Measurements from ENCODE around the gene MARCHF3. TPM values are rescaled to one million over a fixed set of nuclear protein-coding genes. Genes with fewer than 3 reads are reported as not detected.

MARCHF3 gene
- total RNA-seq, 1 experiment from 2014 or later: 5.4 TPM

DNA sequence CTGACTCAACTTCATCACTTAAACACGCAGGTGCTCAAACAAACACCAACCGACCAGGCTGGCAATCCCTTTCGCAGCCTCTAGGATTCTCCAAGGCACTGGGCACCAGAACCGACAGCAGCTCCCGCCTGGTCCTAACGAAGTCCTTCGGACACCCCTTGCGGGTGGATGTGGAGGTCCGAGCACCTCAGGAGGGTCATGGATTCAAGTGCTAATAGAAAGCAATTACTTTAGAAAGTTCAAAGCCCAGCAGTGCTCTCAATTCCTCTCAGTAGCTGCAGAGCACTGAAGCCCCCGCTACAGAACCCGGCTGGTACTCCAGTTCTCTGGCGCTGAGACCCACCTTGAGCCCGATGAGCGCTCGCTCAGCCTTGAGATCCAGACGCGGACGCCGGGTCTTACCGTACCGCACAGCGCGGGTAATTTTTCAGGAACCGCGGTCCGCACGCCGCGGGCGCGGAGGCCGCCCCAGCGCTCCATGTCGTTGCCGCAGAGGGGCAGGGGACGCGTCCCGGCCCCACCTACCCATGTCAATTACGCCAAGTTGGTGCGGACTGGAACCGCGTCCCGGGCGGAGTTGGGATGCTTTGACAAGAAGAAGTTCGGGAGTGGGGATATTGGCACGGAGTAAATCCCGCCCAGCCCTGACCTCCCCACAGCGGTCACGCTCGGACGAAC is 638 bp downstream of the MARCHF3 start:
- POLR2A ChIA-PET: interaction anchor here (0.9 to 2.0 kb wide), 10 partner anchors 11 to 83 kb away, joined by 3 to 8 read pairs (median 4); partner anchors contain the start of gene C5orf63
- CTCF ChIA-PET: interaction anchor here (0.7 to 1.1 kb wide), 10 partner anchors 14 to 203 kb away, joined by 3 to 6 read pairs (median 3); no protein-coding TSS in a partner anchor
- peak; percentile 75 for DNase-seq (ENCODE audit: unreplicated experiment)
- intact Hi-C loops (cut with micrococcal nuclease): loop anchor here (1.0 to 5.0 kb wide), 7 partner anchors 59 to 463 kb away; no protein-coding TSS in a partner anchor
- peak overlapping the region; percentile 49 for H3K27ac Mint-ChIP-seq (ENCODE audit: low read depth, unreplicated experiment)
- no peaks in the 10 kb centered on the region for H3K36me3 Mint-ChIP-seq (ENCODE audit: insufficient read depth, unreplicated experiment)
- H3K4me3 Mint-ChIP-seq (ENCODE audit: unreplicated experiment): peak overlapping the region; percentile 84
- H3K9me3 Mint-ChIP-seq (ENCODE audit: unreplicated experiment): no peaks in the 10 kb centered on the region
- TSS peak; percentile 43 for BruUV-seq (replicated peaks)
- H3K27me3 Mint-ChIP-seq (ENCODE audit: insufficient read depth, unreplicated experiment): no peaks in the 10 kb centered on the region
- H3K4me1 Mint-ChIP-seq (ENCODE audit: insufficient read depth, unreplicated experiment): peaks cover 16% of the 10 kb centered on the region
- TF ChIP-seq, protein P1, sequence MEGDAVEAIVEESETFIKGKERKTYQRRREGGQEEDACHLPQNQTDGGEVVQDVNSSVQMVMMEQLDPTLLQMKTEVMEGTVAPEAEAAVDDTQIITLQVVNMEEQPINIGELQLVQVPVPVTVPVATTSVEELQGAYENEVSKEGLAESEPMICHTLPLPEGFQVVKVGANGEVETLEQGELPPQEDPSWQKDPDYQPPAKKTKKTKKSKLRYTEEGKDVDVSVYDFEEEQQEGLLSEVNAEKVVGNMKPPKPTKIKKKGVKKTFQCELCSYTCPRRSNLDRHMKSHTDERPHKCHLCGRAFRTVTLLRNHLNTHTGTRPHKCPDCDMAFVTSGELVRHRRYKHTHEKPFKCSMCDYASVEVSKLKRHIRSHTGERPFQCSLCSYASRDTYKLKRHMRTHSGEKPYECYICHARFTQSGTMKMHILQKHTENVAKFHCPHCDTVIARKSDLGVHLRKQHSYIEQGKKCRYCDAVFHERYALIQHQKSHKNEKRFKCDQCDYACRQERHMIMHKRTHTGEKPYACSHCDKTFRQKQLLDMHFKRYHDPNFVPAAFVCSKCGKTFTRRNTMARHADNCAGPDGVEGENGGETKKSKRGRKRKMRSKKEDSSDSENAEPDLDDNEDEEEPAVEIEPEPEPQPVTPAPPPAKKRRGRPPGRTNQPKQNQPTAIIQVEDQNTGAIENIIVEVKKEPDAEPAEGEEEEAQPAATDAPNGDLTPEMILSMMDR (IDR thresholded peaks at IDR 0.05; ENCODE audit: unreplicated experiment): peak; percentile 33

DNA sequence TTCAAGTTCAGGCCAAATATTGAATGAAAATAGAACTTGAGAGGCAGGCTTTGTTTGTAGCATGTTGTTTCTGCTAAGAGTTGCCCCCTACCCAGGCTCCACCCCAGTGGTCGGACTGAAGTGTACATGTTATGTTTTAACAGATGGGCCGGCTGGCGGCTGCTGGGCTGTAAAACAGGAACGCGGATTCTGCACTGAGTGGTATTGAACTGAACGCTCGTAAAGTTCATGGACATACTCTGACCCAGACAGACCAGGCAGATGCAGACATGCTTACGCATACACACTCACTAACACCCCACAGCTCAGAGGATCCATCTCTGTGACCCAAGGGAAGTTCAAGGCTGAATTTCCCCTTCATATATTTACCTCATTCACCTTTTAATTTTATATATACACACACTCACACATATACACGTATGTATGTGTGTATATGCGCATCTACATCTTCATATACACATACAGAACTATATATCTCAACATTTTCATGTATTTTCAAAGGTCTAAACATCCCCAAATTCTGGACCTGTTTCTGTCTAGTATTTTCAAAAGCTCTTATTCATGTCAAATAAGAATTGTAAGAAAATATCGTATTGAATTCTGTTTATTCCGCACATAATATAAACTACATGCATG is 1.4 kb downstream of the MARCHF3 start:
- H3K27me3 Mint-ChIP-seq (ENCODE audit: insufficient read depth, unreplicated experiment): no peaks in the 10 kb centered on the region
- peak overlapping the region; percentile 84 for H3K4me3 Mint-ChIP-seq (ENCODE audit: unreplicated experiment)
- TF ChIP-seq, protein P1 (IDR thresholded peaks at IDR 0.05; ENCODE audit: unreplicated experiment): no peak
- no peak overlapping the region for H3K27ac Mint-ChIP-seq (ENCODE audit: low read depth, unreplicated experiment)
- ChIA-PET CTCF (interaction anchor here (0.5 to 1.1 kb wide), 14 partner anchors 14 to 233 kb away, joined by 3 to 6 read pairs (median 3); partner anchors contain the start of gene C5orf63), POLR2A (interaction anchor here (0.9 to 2.0 kb wide), 10 partner anchors 12 to 84 kb away, joined by 3 to 8 read pairs (median 4); partner anchors contain the start of gene C5orf63)
- peaks cover 16% of the 10 kb centered on the region for H3K4me1 Mint-ChIP-seq (ENCODE audit: insufficient read depth, unreplicated experiment)
- BruUV-seq (replicated peaks): no TSS peak
- H3K36me3 Mint-ChIP-seq (ENCODE audit: insufficient read depth, unreplicated experiment): no peaks in the 10 kb centered on the region
- intact Hi-C loops (cut with micrococcal nuclease): loop anchor here (1.0 kb wide), 1 partner anchor 59 kb away; no protein-coding TSS in a partner anchor
- no peaks in the 10 kb centered on the region for H3K9me3 Mint-ChIP-seq (ENCODE audit: unreplicated experiment)
- DNase-seq (ENCODE audit: unreplicated experiment): no peak

DNA sequence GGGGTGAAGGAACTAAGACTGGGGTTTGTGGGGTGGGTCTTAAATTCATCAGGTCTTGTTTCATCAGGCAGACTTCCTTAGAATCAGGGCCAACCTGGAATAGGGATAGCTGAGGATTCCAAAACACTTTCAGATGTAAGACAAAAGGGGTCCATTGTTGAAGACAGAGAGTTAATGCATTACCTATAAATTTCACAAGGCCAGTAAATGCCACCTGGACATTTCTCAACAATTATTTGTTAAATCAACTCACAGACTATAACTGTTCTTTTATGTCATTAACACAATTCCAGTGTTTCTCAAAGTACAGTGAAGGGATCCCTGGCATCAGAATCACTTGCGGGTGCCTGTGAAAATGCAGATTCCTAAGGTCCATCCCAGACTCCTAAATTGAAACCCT is 2.8 kb downstream of the MARCHF3 start:
- ChIA-PET POLR2A (no interaction called here), CTCF (interaction anchor here (0.8 to 1.2 kb wide), 2 partner anchors 28 to 36 kb away, joined by 3 to 4 read pairs; no protein-coding TSS in a partner anchor)
- no peak overlapping the region for H3K27ac Mint-ChIP-seq (ENCODE audit: low read depth, unreplicated experiment)
- H3K36me3 Mint-ChIP-seq (ENCODE audit: insufficient read depth, unreplicated experiment): no peaks in the 10 kb centered on the region
- H3K9me3 Mint-ChIP-seq (ENCODE audit: unreplicated experiment): no peaks in the 10 kb centered on the region
- H3K27me3 Mint-ChIP-seq (ENCODE audit: insufficient read depth, unreplicated experiment): no peaks in the 10 kb centered on the region
- intact Hi-C loops (cut with micrococcal nuclease): no loop called here
- DNase-seq (ENCODE audit: unreplicated experiment): no peak
- peaks cover 16% of the 10 kb centered on the region for H3K4me1 Mint-ChIP-seq (ENCODE audit: insufficient read depth, unreplicated experiment)
- BruUV-seq (replicated peaks): no TSS peak
- TF ChIP-seq, protein P1 (IDR thresholded peaks at IDR 0.05; ENCODE audit: unreplicated experiment): no peak
- no peak overlapping the region for H3K4me3 Mint-ChIP-seq (ENCODE audit: unreplicated experiment)

DNA sequence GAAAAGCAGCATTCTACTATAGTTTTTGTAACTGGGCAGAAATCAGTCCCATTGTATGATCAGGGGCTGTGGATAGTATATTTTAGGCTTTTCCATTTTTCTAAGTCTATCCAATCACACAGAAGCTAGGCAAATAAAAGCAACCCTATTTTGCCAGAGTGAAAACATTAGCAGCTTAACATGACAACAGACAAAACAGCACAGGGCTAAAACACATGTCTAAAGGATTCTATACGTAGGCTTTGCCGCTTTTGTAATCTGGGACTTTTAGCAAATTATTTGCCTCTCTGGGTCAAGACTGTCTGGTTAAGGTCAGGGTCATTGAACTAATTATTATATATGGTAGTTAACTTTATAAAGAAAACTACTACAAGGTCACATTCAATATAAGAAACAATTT is 4.2 kb downstream of the MARCHF3 start:
- no peaks in the 10 kb centered on the region for H3K27me3 Mint-ChIP-seq (ENCODE audit: insufficient read depth, unreplicated experiment)
- TF ChIP-seq, protein P1 (IDR thresholded peaks at IDR 0.05; ENCODE audit: unreplicated experiment): no peak
- H3K9me3 Mint-ChIP-seq (ENCODE audit: unreplicated experiment): no peaks in the 10 kb centered on the region
- no peaks in the 10 kb centered on the region for H3K36me3 Mint-ChIP-seq (ENCODE audit: insufficient read depth, unreplicated experiment)
- H3K4me3 Mint-ChIP-seq (ENCODE audit: unreplicated experiment): no peak overlapping the region
- CTCF ChIA-PET: interaction anchor here (0.6 to 1.5 kb wide), 4 partner anchors 9 to 467 kb away, joined by 3 to 6 read pairs (median 4); no protein-coding TSS in a partner anchor
- no peak overlapping the region for H3K27ac Mint-ChIP-seq (ENCODE audit: low read depth, unreplicated experiment)
- POLR2A ChIA-PET: interaction anchor here (0.6 to 1.2 kb wide), 5 partner anchors 13 to 225 kb away, joined by 3 to 4 read pairs (median 3); no protein-coding TSS in a partner anchor
- intact Hi-C loops (cut with micrococcal nuclease): no loop called here
- BruUV-seq (replicated peaks): no TSS peak
- peaks cover 9% of the 10 kb centered on the region for H3K4me1 Mint-ChIP-seq (ENCODE audit: insufficient read depth, unreplicated experiment)
- DNase-seq (ENCODE audit: unreplicated experiment): no peak

All from MCF 10A (cell line).